H9 (cell line): Measurements from ENCODE around the gene MRPS27. TPM values are rescaled to one million over a fixed set of nuclear protein-coding genes. Genes with fewer than 3 reads are reported as not detected.

Experiments used
- DNase-seq: peaks from one replicate; pipeline ENCODE4 v3.0.0-alpha.2; 2017
- H2AFZ ChIP-seq: one replicate; pipeline ENCODE4 v1.6.1; 2013; ENCODE audit warnings: mild to moderate bottlenecking, low read length, control low read depth, moderate library complexity
- H2AK5ac ChIP-seq: 2 replicates; pipeline ENCODE4 v1.6.1; 2013; ENCODE audit warnings: low read length, control low read depth, mixed read lengths; ENCODE audit not compliant: insufficient read length
- H2BK120ac ChIP-seq: one replicate; pipeline ENCODE4 v1.6.1; 2013; ENCODE audit warnings: low read depth, mild to moderate bottlenecking, low read length, control low read depth, inconsistent platforms; ENCODE audit not compliant: poor library complexity, severe bottlenecking
- H2BK12ac ChIP-seq: 2 replicates; pipeline ENCODE4 v1.6.1; 2013; ENCODE audit warnings: low read length, control low read depth, mixed read lengths, low read depth; ENCODE audit not compliant: insufficient read length
- H2BK15ac ChIP-seq: 2 replicates; pipeline ENCODE4 v1.6.1; 2013; ENCODE audit warnings: low read depth, low read length, control low read depth
- H2BK20ac ChIP-seq: one replicate; pipeline ENCODE4 v1.6.1; 2013; ENCODE audit warnings: low read depth, mild to moderate bottlenecking, low read length, control low read depth, inconsistent platforms; ENCODE audit not compliant: poor library complexity, severe bottlenecking
- H2BK5ac ChIP-seq: 2 replicates; pipeline ENCODE4 v1.6.1; 2013; ENCODE audit warnings: low read length, control low read depth, mixed read lengths; ENCODE audit not compliant: insufficient read length
- H3K14ac ChIP-seq: 2 replicates; pipeline ENCODE4 v1.6.1; 2013; ENCODE audit warnings: low read length, control low read depth; ENCODE audit not compliant: insufficient read depth
- H3K18ac ChIP-seq: 2 replicates; pipeline ENCODE4 v1.6.1; 2013; ENCODE audit warnings: low read depth, mild to moderate bottlenecking, mixed read lengths, low read length, control low read depth; ENCODE audit not compliant: insufficient read length
- H3K23ac ChIP-seq: 2 replicates; pipeline ENCODE4 v1.6.1; 2013; ENCODE audit warnings: low read length, control low read depth, mixed read lengths, low read depth; ENCODE audit not compliant: insufficient read length
- H3K23me2 ChIP-seq: 2 replicates; pipeline ENCODE4 v1.6.1; 2013; ENCODE audit warnings: low read depth, mild to moderate bottlenecking, mixed read lengths, low read length, control low read depth; ENCODE audit not compliant: insufficient read length, poor library complexity, severe bottlenecking
- H3K27ac ChIP-seq: 2 replicates; pipeline ENCODE4 v1.5.1; 2013; ENCODE audit warnings: low read length, control low read depth, mixed read lengths, low read depth; ENCODE audit not compliant: insufficient read length
- H3K27me3 ChIP-seq: 2 replicates; pipeline ENCODE4 v1.6.1; 2013; ENCODE audit warnings: low read length, control low read depth, inconsistent platforms; ENCODE audit not compliant: insufficient read depth
- H3K4ac ChIP-seq: 2 replicates; pipeline ENCODE4 v1.6.1; 2013; ENCODE audit warnings: low read depth, mild to moderate bottlenecking, control low read depth, inconsistent platforms, low read length, moderate library complexity
- H3K4me1 ChIP-seq: 2 replicates; pipeline ENCODE4 v1.6.1; 2013; ENCODE audit warnings: low read length, control low read depth, inconsistent platforms; ENCODE audit not compliant: insufficient read depth
- H3K4me2 ChIP-seq: 2 replicates; pipeline ENCODE4 v1.6.1; 2013; ENCODE audit warnings: low read length, control low read depth, mixed read lengths; ENCODE audit not compliant: insufficient read length, insufficient read depth
- H3K56ac ChIP-seq: 2 replicates; pipeline ENCODE4 v1.6.1; 2013; ENCODE audit warnings: low read depth, mild to moderate bottlenecking, mixed read lengths, low read length, control low read depth; ENCODE audit not compliant: insufficient read length
- H3K79me1 ChIP-seq: 2 replicates; pipeline ENCODE4 v1.6.1; 2013; ENCODE audit warnings: low read depth, mild to moderate bottlenecking, moderate library complexity, low read length, control low read depth, inconsistent platforms; ENCODE audit not compliant: insufficient read depth, poor library complexity, severe bottlenecking
- H3K79me2 ChIP-seq: 2 replicates; pipeline ENCODE4 v1.6.1; 2013; ENCODE audit warnings: low read length, control low read depth, inconsistent platforms; ENCODE audit not compliant: insufficient read depth
- H3K9ac ChIP-seq: 2 replicates; pipeline ENCODE4 v1.6.1; 2013; ENCODE audit warnings: low read length, control low read depth, mixed read lengths; ENCODE audit not compliant: insufficient read length; ENCODE audit errors: extremely low read depth
- H3K9me3 ChIP-seq: one replicate; pipeline ENCODE4 v1.6.1; 2013; ENCODE audit warnings: low read depth, low read length, inconsistent platforms; ENCODE audit not compliant: control insufficient read depth
- H3T11ph ChIP-seq: one replicate; pipeline ENCODE4 v1.6.1; 2013; ENCODE audit warnings: mild to moderate bottlenecking, low read length, control low read depth, inconsistent platforms
- H4K20me1 ChIP-seq: one replicate; pipeline ENCODE4 v1.6.1; 2013; ENCODE audit not compliant: control insufficient read depth, insufficient read length, insufficient read depth
- H4K5ac ChIP-seq: 2 replicates; pipeline ENCODE4 v1.6.1; 2013; ENCODE audit warnings: low read depth, mild to moderate bottlenecking, mixed read lengths, low read length, control low read depth; ENCODE audit not compliant: insufficient read length
- H4K8ac ChIP-seq: replicated peaks from 2 replicates; pipeline ENCODE4 v1.6.1; 2013; ENCODE audit warnings: low read length, control low read depth, mixed read lengths, low read depth; ENCODE audit not compliant: insufficient read length
- H4K91ac ChIP-seq: 2 replicates; pipeline ENCODE4 v1.6.1; 2013; ENCODE audit warnings: low read depth, mild to moderate bottlenecking, moderate library complexity, mixed read lengths, low read length, control low read depth; ENCODE audit not compliant: insufficient read length
- H3K27ac Mint-ChIP-seq, 3 experiments: 2 replicates in 2 of 3; 3 replicates in 1 of 3; pipeline ENCODE4 v1.8.0; 2020 to 2021; ENCODE audit warnings: mixed read lengths in 3 of 3, mild to moderate bottlenecking in 1 of 3, moderate library complexity in 1 of 3
- H3K27me3 Mint-ChIP-seq: 2 replicates; pipeline ENCODE4 v1.8.0; 2021; ENCODE audit warnings: low read depth, mild to moderate bottlenecking, moderate library complexity, mixed read lengths
- H3K36me3 Mint-ChIP-seq, 3 experiments: 2 replicates in 2 of 3; 3 replicates in 1 of 3; pipeline ENCODE4 v1.8.0; 2020 to 2021; ENCODE audit warnings: low read depth in 3 of 3, mixed read lengths in 3 of 3; ENCODE audit not compliant: insufficient read depth in 1 of 3
- H3K4me1 Mint-ChIP-seq, 2 experiments: 2 replicates each; pipeline ENCODE4 v1.8.0; 2020; ENCODE audit warnings: mixed read lengths in 2 of 2
- H3K4me3 Mint-ChIP-seq, 2 experiments: 2 replicates in 1 of 2; 3 replicates in 1 of 2; pipeline ENCODE4 v1.8.0; 2020 to 2021; ENCODE audit warnings: mild to moderate bottlenecking in 2 of 2, mixed read lengths in 2 of 2, moderate library complexity in 1 of 2
- H3K9me3 Mint-ChIP-seq, 2 experiments: 2 replicates in 1 of 2; 3 replicates in 1 of 2; pipeline ENCODE4 v1.8.0; 2020; ENCODE audit warnings: mild to moderate bottlenecking in 2 of 2, mixed read lengths in 2 of 2, moderate library complexity in 1 of 2
- WGBS: extraction: QIAGEN DNeasy Blood & Tissue Kit; methylation state at CpG from one replicate; pipeline ENCODE4 v1.1.7; 2013; ENCODE audit warnings: missing lambda C conversion rate, low lambda C conversion rate, mixed read lengths; ENCODE audit not compliant: insufficient read length; ENCODE audit errors: extremely low coverage; 5-methylcytosine and 5-hydroxymethylcytosine counted together
- total RNA-seq: library from RNA; stranded (reverse); gene quantifications from 2 replicates; pipeline ENCODE4 v1.2.1, GENCODE V29; 2021
- TF ChIP-seq, protein P1 (sequence below): fragments of 200-600 bp; sonication (generic); conservative IDR thresholded peaks from 3 replicates; pipeline ENCODE4 v1.8.0; 2021; ENCODE audit warnings: antibody characterized with exemption, mild to moderate bottlenecking

MRPS27 gene
- total RNA-seq, 1 experiment from 2014 or later, result 83.3 TPM

DNA sequence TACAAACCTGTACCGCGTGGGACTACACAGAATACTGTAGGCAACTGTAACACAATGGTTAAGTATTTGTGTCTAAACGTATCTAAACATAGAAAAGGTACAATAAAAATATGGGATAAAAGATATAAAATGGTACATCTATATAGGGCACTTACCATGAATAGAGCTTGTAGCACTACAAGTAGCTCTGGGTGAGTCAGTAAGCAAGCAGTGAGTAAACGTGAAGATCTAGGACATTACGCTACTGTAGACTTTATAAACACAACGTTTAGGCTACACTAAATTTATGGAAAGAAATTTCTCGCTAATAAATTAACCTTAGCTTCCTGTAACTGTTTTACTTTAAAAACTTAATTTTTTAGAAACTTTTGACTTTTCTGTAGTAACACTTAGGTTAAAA is 46.5 kb downstream of the MRPS27 start:
- no peak overlapping the region for H3K56ac ChIP-seq
- no peak overlapping the region for H2BK120ac ChIP-seq
- no peak overlapping the region for H2BK5ac ChIP-seq
- H3K4me1 Mint-ChIP-seq, result peaks cover 14 to 20% of the 10 kb centered on the region in 2 experiments
- H3K18ac ChIP-seq, result no peak overlapping the region
- H3K27me3 ChIP-seq, result no peaks in the 10 kb centered on the region
- peaks cover 0 to 5% of the 10 kb centered on the region in 2 experiments; a peak in 2 of 5 replicates for H3K9me3 Mint-ChIP-seq
- H3K9ac ChIP-seq, result no peak overlapping the region
- H2BK15ac ChIP-seq, result no peak overlapping the region
- no peak overlapping the region for H2BK12ac ChIP-seq
- no peaks in the 10 kb centered on the region for H3K79me2 ChIP-seq
- H4K5ac ChIP-seq, result no peak overlapping the region
- DNase-seq, result no peak
- H3K23ac ChIP-seq, result no peak overlapping the region
- peaks cover 20 to 35% (median 21%) of the 10 kb centered on the region in 3 experiments for H3K36me3 Mint-ChIP-seq
- WGBS, result no CpG with 5 or more reads among the region's 7 CpGs
- H3K4me1 ChIP-seq, result no peaks in the 10 kb centered on the region; the same call in 1 of the 2 replicates
- TF ChIP-seq, protein P1, sequence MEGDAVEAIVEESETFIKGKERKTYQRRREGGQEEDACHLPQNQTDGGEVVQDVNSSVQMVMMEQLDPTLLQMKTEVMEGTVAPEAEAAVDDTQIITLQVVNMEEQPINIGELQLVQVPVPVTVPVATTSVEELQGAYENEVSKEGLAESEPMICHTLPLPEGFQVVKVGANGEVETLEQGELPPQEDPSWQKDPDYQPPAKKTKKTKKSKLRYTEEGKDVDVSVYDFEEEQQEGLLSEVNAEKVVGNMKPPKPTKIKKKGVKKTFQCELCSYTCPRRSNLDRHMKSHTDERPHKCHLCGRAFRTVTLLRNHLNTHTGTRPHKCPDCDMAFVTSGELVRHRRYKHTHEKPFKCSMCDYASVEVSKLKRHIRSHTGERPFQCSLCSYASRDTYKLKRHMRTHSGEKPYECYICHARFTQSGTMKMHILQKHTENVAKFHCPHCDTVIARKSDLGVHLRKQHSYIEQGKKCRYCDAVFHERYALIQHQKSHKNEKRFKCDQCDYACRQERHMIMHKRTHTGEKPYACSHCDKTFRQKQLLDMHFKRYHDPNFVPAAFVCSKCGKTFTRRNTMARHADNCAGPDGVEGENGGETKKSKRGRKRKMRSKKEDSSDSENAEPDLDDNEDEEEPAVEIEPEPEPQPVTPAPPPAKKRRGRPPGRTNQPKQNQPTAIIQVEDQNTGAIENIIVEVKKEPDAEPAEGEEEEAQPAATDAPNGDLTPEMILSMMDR, result no peak
- no peak overlapping the region for H3T11ph ChIP-seq
- no peaks in the 10 kb centered on the region for H3K27me3 Mint-ChIP-seq
- H3K4me3 Mint-ChIP-seq, result no peak overlapping the region
- H3K79me1 ChIP-seq, result no peaks in the 10 kb centered on the region
- H3K14ac ChIP-seq, result no peak overlapping the region
- no peaks in the 10 kb centered on the region for H3K23me2 ChIP-seq
- no peak overlapping the region for H4K8ac ChIP-seq
- H3K27ac Mint-ChIP-seq, result no peak overlapping the region
- no peak overlapping the region for H3K4me2 ChIP-seq
- no peak overlapping the region for H3K4ac ChIP-seq
- H4K20me1 ChIP-seq, result no peaks in the 10 kb centered on the region
- no peak overlapping the region for H2AK5ac ChIP-seq
- H4K91ac ChIP-seq, result no peak overlapping the region
- no peaks in the 10 kb centered on the region for H3K9me3 ChIP-seq
- no peak overlapping the region for H3K27ac ChIP-seq
- no peak overlapping the region for H2AFZ ChIP-seq
- H2BK20ac ChIP-seq, result no peak overlapping the region
